ENCODE results near the gene CIITA. TPM values are rescaled to one million over a fixed set of nuclear protein-coding genes. Genes with fewer than 3 reads are reported as not detected.

Gene CIITA
- total RNA-seq: 0.23 TPM in 1 of 2 replicates, not detected in the other

GRCh38 chr16:10876799-10877341 lies at the start of gene CIITA:
TSS of gene CIITA (plus strand) at chr16:10877202. CDS start at chr16:10877331, 129 bp downstream.

GRCh38 chr16:10942352-10943063 lies 65.5 kb downstream of the CIITA start, which contains the start of gene DEXI:
TSS of gene DEXI (minus strand) at chr16:10942468. CDS start at chr16:10942005, 463 bp downstream.

GRCh38 chr16:10944249-10945064 lies 67.5 kb downstream of the CIITA start, which contains the start of gene CLEC16A:
TSS of gene CLEC16A (plus strand) at chr16:10944564. CDS start at chr16:10944718, 154 bp downstream.

Other genes starting within 250 kb of the CIITA start
- not detected in 2 replicates for gene TEKT5, start 182.3 kb upstream of the CIITA start, total RNA-seq
- gene NUBP1, start 133.4 kb upstream of the CIITA start, total RNA-seq: 16.6 and 19.0 TPM in 2 replicates
- gene TVP23A, start 58.4 kb upstream of the CIITA start, total RNA-seq: not detected in 2 replicates
- 52.9 and 53.1 TPM in 2 replicates for gene DEXI, start 65.3 kb downstream of the CIITA start, total RNA-seq
- gene CLEC16A, start 67.4 kb downstream of the CIITA start, total RNA-seq: 21.4 and 23.9 TPM in 2 replicates